Esophagus squamous epithelium (tissue), 5 donors: Measurements from ENCODE around the gene CELF1. TPM values are rescaled to one million over a fixed set of nuclear protein-coding genes. Genes with fewer than 3 reads are reported as not detected.
A peak's percentile ranks its signal among the peaks of the same experiment; 100 is the strongest.
"Not testable (repeated sequence)": the region's sequence is repeated elsewhere in the genome, so short reads cannot be mapped to it uniquely, and the experiment has no call there.

Source experiments
- DNase-seq: peaks from one replicate; lab custom pipeline; 2025; lab: John Stamatoyannopoulos, UW
- H3K27ac ChIP-seq, 4 donors: fragments of 200-600 bp; sonication (generic); one replicate each; pipeline ENCODE4 v1.5.1; 2016 to 2019; ENCODE audit warnings: mild to moderate bottlenecking in 1 of 4
- H3K27me3 ChIP-seq, 4 donors: fragments of 200-600 bp; sonication (generic); 1 replicate in 3 of 4; 2 replicates in 1 of 4; pipeline versions ENCODE4 v1.5.1 to v1.6.0; 2017 to 2021; ENCODE audit warnings: antibody characterized with exemption in 1 of 4
- H3K36me3 ChIP-seq, 3 donors: fragments of 200-600 bp; sonication (generic); one replicate each; pipeline ENCODE4 v1.5.1; 2016 to 2019
- H3K4me1 ChIP-seq, 3 donors: fragments of 200-600 bp; sonication (generic); one replicate each; pipeline ENCODE4 v1.5.1; 2017 to 2019
- H3K4me3 ChIP-seq, 4 donors: fragments of 200-600 bp; sonication (generic); 1 replicate in 3 of 4; 2 replicates in 1 of 4; pipeline ENCODE4 v1.5.1; 2016 to 2019; ENCODE audit warnings: mild to moderate bottlenecking in 2 of 4, moderate library complexity in 1 of 4
- H3K9me3 ChIP-seq, 3 donors: fragments of 200-600 bp; sonication (generic); one replicate each; pipeline ENCODE4 v1.5.1; 2016 to 2019
- CTCF ChIP-seq, 6 experiments: fragments of 450-650 bp in 4 of 6; fragments of 200-600 bp in 2 of 6; sonication (generic) in 2 of 6; IDR thresholded peaks; one replicate each; pipeline ENCODE4 v1.5.1; 2016 to 2019; ENCODE audit warnings: antibody characterized with exemption in 6 of 6, mild to moderate bottlenecking in 4 of 6, moderate library complexity in 4 of 6
- POLR2A ChIP-seq, 4 donors: fragments of 450-650 bp; IDR thresholded peaks; one replicate each; pipeline ENCODE4 v1.6.1; 2017; ENCODE audit warnings: antibody characterized with exemption in 4 of 4, mild to moderate bottlenecking in 4 of 4, moderate library complexity in 3 of 4
- WGBS, 2 donors: methylation state at CpG; one replicate each; pipeline ENCODE4 v1.1.5; 2018; 5-methylcytosine and 5-hydroxymethylcytosine counted together
- intact Hi-C: fragments of 100-400 bp; cut with DNase I; formaldehyde crosslinking; loops from one replicate; pipeline ENCODE4 v1.15.0; 2022
- total RNA-seq, 4 donors: library from RNA; depleted of rRNA; stranded (reverse); fragments of >200 nt; gene quantifications; one replicate each; pipeline ENCODE4 v1.1.0, GENCODE V29; 2016
- donor health status: DM: yes; HTN: yes; CAD: no.

CELF1 gene
- total RNA-seq, 4 donors from 2014 or later, result 50.4 to 88.9 (median 64.1) TPM

GRCh38 chr11:47466201-47466600 is 86.7 kb downstream of the CELF1 start:
- intact Hi-C loops, result no loop called here
- Histone ChIP-seq H3K9me3 (no peaks in the 10 kb centered on the region), H3K27ac (peak overlapping the region in 2 of 4 donors; percentile 50 to 83), H3K27me3 (no peaks in the 10 kb centered on the region), H3K4me3 (no peak overlapping the region), H3K36me3 (peaks cover 8 to 98% (median 10%) of the 10 kb centered on the region in 3 donors), H3K4me1 (peaks cover 7 to 50% (median 24%) of the 10 kb centered on the region in 3 donors)
- WGBS, 2 donors, result 49 to 52% methylated on average over 5 of the region's 5 CpGs
- no peak for DNase-seq
- TF ChIP-seq POLR2A (IDR thresholded peaks at IDR 0.05), result no peak

DNA sequence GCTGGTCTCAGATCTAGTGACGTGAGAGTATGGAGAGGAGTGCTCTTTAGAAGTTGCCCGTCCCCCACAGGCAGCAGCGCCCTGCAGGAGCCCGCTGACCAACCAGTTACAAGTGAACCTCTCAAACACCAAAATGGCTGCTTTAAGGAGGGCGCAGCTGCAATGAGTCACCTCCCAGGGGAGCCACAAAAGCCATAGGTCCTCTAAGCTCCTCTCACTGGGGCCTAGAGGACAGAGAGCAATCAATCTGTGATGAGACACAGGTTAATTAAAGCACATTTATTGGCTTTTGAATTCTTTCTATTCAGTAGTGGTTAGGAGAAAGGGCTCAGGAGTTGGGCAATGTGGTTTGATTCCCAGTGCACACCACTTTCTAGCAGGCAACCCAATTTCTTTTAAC is 88.4 kb downstream of the CELF1 start:
- H3K27ac ChIP-seq, result no peak overlapping the region
- peaks cover 7 to 44% (median 24%) of the 10 kb centered on the region in 3 donors for H3K4me1 ChIP-seq
- TF ChIP-seq CTCF (IDR thresholded peaks at IDR 0.05) (no peak), POLR2A (IDR thresholded peaks at IDR 0.05) (no peak)
- 89 to 92% methylated on average over 5 of the region's 5 CpGs for WGBS, 2 donors
- peaks cover 0 to 94% (median 0%) of the 10 kb centered on the region in 3 donors for H3K36me3 ChIP-seq
- no peak overlapping the region for H3K4me3 ChIP-seq
- no peak for DNase-seq
- H3K27me3 ChIP-seq, result no peaks in the 10 kb centered on the region
- intact Hi-C loops, result no loop called here
- H3K9me3 ChIP-seq, result no peaks in the 10 kb centered on the region

DNA sequence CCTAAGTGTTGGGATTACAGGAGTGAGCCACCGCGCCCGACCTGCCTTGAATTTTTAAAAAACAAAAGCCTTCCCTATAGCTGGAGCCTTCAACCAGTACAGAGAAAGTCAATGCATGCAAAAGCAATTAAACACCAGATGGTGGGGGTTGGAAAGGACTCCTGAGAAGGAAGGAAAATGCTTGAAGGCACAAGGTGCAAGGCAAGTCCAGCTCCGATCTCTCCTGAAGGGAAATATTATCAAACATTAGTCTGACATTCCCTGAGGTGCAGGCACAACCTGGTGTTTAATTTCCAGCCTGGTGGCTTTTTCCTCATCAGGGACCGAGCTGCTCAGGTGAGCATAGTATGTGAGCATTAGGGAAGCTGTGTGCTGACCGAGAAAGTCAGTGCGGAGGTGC is 91.1 kb downstream of the CELF1 start:
- DNase-seq, result no peak
- H3K36me3 ChIP-seq, result peaks cover 0 to 78% (median 0%) of the 10 kb centered on the region in 3 donors
- H3K27ac ChIP-seq, result no peak overlapping the region
- 93 to 95% methylated on average over 6 to 7 of the region's 7 CpGs for WGBS, 2 donors
- no peaks in the 10 kb centered on the region for H3K9me3 ChIP-seq
- H3K27me3 ChIP-seq, result no peaks in the 10 kb centered on the region
- H3K4me3 ChIP-seq, result no peak overlapping the region
- TF ChIP-seq CTCF (IDR thresholded peaks at IDR 0.05) (no peak), POLR2A (IDR thresholded peaks at IDR 0.05) (no peak)
- peaks cover 2 to 20% (median 10%) of the 10 kb centered on the region in 3 donors for H3K4me1 ChIP-seq
- intact Hi-C loops, result no loop called here

GRCh38 chr11:47460571-47461235 is 92.2 kb downstream of the CELF1 start:
- no peak for DNase-seq
- no peak overlapping the region for H3K27ac ChIP-seq
- peaks cover 0 to 66% (median 0%) of the 10 kb centered on the region in 3 donors for H3K36me3 ChIP-seq
- H3K4me1 ChIP-seq, result peaks cover 0 to 8% (median 5%) of the 10 kb centered on the region in 3 donors
- WGBS, 2 donors, result 97 to 100% methylated on average over 2 of the region's 2 CpGs
- H3K27me3 ChIP-seq, result no peaks in the 10 kb centered on the region
- H3K4me3 ChIP-seq, result no peak overlapping the region
- intact Hi-C loops, result no loop called here
- H3K9me3 ChIP-seq, result no peaks in the 10 kb centered on the region
- TF ChIP-seq CTCF (IDR thresholded peaks at IDR 0.05), result no peak
- no peak for TF ChIP-seq POLR2A (IDR thresholded peaks at IDR 0.05)

DNA sequence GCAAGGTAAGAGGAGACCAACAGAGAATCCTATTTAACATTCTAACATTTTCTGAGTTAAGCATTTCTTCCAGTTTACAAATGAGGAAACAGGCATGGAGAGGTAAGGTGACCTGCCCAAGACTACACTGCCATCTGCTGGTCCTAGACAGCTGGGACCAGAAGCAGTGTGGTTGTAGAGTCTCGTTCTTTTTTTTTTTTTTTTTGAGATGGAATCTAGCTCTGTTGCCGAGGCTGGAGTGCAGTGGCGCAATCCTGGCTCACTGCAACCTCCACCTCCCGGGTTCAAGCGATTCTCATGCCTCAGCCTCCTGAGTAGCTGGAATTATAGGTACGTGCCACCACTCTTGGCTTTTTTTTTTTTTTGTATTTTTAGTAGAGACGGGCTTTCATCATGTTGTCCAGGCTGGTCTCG is 98.7 kb downstream of the CELF1 start:
- not testable (repeated sequence) for H3K36me3 ChIP-seq, H3K4me1 ChIP-seq, H3K27me3 ChIP-seq, DNase-seq, H3K4me3 ChIP-seq, H3K27ac ChIP-seq, H3K9me3 ChIP-seq
- intact Hi-C loops, result loop anchor here (10.0 kb wide), 1 partner anchor 79 kb away; the partner anchor contains the start of gene SPI1
- WGBS, 2 donors, result 6 to 7% methylated on average over 5 to 6 of the region's 8 CpGs
- TF ChIP-seq CTCF (IDR thresholded peaks at IDR 0.05), result peak in 5 of 6 experiments; percentile 48 to 76 (median 71)
